HG03139 (cell line): ENCODE results near the gene ERI2.
A peak's percentile ranks its signal among the peaks of the same experiment; 100 is the strongest.
"Not testable (repeated sequence)": the region's sequence is repeated elsewhere in the genome, so short reads cannot be mapped to it uniquely, and the experiment has no call there.

Source experiments
- ATAC-seq: cut with Tn5 transposase; IDR thresholded peaks from one replicate; pipeline ENCODE4 v1.9.1; 2021; ENCODE audit not compliant: unreplicated experiment

The ERI2 gene

DNA sequence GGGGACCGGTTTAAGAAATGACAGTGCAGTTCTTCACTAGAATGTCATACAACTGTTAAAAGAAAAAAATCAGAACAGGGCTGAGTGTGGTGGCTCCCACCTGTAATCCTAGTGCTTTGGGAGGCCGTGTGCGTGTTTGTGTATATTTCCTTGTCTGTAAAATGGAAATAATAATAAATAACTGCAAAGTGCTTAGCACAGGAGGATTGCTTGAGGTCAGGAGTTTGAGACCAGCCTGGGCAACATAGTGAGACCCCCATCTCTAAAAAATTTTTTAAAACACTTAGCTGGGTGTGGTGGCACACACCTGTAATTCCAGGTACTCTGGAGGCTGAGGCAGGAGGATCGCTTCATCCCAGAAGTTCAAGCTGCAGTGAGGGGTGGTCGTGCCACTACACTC is 40.0 kb downstream of the ERI2 start:
- ATAC-seq, result no peak

DNA sequence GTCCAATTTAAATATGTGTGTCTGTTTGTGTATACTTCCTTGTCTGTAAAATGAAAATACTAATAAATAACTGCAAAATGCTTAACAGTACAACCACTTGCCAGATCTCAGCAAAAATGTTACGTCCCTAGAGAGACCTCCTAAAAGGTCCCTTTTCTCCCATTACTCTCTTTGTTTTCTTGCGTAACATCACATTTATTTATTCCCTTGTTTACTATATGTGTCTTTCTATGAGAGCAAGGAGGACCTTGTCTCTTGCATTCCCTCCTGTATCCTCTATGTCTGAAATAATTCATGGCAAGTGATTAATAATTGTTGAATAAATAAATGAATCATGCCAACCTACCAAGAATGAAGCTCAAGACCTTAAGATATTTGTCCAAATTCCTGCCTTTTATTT is 40.5 kb downstream of the ERI2 start:
- ATAC-seq, result no peak

DNA sequence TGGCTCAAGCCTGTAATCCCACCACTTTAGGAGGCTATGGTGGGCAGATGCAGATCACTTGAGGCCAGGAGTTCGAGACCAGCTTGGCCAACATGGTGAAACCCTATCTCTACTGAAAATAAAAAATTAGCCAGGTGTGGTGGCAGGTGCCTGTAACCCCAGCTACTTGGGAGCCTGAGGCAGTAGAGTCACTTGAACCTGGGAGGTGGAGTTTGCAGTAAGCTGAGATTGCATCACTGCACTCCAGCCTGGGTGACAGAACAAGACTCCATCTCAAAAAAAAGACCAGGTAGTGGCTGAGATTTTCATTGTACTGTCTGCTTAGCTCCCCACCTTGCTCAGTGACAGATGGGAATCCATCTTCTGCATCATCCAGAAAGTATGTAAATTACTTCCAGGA is 41.8 kb downstream of the ERI2 start:
- ATAC-seq, result not testable (repeated sequence)

DNA sequence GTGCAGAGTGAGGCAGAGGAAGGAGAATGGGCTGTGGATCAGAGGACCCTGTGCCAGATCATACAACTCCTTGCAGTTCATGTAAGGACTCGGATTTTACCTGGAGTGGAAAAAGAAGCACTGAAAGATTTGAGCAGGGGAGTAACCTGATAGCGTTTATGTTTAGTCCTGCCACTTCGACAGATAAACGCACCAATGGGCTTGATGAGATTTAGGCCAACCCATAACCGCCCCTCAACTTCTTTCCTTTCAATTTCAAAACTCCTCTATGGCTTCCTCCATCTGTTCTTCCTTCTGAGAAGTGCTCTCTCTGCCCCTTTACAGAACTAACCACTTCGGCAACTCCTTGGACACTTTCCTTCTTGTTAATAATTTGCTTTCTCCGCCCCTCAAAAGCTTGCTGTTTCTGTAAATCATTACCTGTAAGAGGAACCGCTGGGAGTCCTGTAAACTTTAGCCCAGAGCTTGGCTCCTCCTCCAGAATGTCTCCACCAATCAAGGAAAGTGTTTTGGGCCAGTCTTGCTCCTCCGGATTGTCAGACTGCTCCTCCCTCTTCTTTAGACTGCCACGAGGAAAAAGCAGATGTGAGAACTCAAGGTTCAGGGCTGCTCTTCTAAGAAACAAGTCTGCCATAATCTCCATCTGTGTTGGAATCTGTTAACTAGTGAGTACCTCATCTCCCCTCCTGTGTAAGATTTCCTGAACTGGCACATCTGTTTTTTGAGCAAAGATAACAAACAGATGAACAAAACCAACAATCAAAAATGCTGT is 42.6 kb downstream of the ERI2 start, which contains the start of gene ACSM3:
Gene ACSM3, plus strand, starts transcription at position 554 of the 772 bp plus-strand sequence. CDS start 6,021 bp downstream, outside the sequence.
- peak; percentile 97 for ATAC-seq

DNA sequence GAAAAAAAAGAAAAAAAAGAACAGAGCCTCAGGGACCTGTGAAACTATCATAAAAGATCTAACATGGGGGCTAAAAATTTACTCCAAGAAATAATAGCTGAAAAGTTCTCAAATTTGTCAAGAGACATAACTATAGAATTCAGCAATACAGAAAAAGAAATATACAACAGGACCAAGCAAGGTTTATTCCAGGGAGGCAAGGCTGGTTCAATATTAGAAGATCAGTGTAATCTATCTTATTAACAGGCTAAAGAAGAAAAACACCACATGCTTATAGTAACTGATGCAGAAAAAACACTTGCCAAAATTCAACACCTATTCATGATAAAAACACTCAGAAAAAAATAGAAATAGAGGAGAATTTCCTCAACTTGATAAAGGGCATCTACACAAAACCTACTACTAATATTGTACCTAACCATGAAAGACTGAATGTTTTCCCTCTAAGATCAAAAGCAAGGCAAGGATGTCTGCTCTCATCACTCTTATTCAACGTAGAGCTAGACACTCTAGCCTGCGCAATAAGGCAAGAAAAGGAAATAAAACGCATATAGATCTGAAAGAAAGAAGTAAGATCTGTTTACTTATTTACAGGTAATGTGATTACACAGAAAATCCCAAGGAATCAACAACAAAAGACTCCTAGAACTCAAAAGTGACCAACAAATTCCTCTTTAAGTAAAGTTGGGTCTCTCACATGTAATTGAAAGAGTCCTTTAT is 43.7 kb downstream of the ERI2 start:
- ATAC-seq, result no peak

DNA sequence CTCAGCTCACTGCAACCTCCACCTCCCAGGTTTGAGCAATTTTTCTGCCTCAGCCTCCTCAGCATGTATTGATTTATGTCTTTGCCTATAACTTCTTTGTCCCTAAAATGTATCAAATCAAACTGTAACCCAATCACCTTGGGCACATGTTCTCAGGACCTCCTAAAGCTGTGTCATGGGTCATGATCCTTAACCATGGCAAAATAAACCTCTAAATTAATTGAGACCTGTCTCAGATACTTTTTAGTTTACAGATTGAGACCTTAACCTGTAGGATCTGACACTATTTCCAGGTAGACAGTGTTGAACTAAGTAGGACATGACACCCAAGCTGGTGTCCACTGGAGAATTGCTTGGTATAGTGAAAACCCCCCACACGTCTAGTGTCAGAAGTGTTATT is 45.1 kb downstream of the ERI2 start:
- ATAC-seq, result no peak

DNA sequence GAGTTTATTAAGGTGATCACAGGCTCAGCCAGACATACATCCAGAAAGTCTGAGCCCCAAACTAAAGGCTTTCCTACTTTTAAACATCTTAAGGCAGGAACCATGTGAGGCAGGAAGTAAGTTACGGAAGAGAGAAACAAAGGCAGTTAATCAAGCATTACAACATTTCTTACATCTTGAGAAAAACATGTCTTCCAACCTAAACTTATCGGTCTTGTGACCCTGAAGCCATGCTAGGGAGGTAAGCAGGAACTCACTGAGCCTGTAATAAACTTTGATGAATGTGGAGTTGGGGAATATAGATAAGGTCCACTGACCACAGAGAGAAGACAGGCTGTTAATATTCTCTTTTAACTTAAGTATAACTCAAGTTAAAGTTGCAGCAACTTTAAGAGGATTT is 45.9 kb downstream of the ERI2 start:
- ATAC-seq, result no peak

DNA sequence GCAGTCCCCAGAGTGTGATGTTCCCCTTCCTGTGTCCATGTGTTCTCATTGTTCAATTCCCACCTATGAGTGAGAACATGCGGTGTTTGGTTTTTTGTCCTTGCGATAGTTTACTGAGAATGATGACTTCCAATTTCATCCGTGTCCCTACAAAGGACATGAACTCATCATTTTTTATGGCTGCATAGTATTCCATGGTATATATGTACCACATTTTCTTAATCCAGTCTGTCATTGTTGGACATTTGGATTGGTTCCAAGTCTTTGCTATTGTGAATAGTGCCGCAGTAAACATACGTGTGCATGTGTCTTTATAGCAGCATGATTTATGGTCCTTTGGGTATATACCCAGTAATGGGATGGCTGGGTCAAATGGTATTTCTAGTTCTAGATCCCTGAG is 50.5 kb downstream of the ERI2 start:
- not testable (repeated sequence) for ATAC-seq

DNA sequence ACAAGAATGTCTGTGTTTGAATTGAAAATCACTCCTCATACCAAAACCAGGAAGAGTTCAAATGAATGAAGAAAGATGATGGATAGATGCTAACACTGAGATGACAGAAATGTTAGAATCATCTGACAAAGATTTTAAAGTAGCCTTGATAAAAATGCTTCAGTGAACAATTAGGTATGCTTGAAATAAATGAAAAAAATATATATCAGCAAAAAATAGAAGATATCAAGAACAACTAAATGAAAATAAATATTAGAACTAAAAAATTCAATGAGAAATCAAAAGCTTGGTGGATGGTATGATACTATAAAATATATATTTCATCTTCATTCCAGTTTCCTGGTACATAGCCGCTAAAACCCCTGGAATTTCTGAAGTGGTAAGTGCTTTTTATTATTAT is 51.0 kb downstream of the ERI2 start:
- ATAC-seq, result no peak

DNA sequence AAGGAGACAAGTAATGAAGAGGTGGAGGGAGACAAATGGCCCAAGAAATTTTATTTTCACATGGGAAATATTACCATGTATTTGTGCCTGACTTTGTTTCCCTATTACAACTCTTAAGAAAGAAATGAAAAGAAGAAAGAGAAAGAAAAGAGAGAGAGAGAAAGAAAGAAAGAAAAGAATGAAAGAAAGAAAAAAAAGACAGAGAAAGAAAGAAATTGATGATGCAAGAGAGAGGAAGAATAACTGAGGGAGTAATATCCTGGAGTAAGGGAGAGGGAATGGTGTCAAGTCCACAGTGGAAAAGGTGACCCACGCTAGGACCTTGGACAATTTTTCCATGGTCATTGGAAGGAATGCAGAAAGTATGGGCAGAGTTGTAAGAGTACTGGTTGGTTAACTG is 52.5 kb downstream of the ERI2 start:
- ATAC-seq, result no peak

DNA sequence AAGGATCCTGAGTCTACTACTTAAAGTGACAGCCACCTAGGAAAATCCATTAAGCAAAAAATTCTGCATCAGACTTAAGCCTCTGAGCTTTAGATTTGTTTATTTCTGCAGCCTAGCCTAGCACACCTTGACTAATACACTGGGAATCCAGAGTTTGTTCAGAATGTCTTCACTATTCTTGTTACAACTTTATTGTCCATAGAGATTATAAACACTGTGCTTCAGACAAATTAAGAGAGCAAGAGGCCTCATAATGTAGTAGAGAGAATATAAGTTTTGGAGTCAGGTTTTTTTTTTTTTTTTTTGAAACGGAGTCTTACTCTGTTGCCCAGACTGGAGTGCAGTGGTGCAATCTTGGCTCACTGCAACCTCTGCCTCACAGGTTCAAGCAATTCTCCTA is 55.7 kb downstream of the ERI2 start:
- ATAC-seq, result no peak

DNA sequence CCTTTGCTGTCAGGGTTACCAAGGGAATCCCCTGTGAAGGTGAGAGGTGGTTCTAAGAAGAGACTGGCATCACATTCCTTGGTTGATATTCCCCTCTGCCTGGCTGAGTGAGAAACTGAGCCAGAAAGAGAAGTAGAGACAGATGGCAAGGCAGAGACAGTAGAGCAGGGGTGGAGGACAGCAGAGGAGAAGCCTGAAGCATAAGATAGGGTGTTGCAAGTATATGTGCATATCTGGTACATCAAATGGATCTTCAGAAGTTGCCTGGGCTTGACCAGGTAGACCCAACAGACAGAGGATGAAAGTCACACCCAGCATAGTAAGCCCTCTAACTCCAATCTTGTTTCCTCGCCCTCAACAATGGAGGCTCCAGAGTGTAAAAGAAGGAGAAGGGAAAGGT is 56.8 kb downstream of the ERI2 start:
- no peak for ATAC-seq

DNA sequence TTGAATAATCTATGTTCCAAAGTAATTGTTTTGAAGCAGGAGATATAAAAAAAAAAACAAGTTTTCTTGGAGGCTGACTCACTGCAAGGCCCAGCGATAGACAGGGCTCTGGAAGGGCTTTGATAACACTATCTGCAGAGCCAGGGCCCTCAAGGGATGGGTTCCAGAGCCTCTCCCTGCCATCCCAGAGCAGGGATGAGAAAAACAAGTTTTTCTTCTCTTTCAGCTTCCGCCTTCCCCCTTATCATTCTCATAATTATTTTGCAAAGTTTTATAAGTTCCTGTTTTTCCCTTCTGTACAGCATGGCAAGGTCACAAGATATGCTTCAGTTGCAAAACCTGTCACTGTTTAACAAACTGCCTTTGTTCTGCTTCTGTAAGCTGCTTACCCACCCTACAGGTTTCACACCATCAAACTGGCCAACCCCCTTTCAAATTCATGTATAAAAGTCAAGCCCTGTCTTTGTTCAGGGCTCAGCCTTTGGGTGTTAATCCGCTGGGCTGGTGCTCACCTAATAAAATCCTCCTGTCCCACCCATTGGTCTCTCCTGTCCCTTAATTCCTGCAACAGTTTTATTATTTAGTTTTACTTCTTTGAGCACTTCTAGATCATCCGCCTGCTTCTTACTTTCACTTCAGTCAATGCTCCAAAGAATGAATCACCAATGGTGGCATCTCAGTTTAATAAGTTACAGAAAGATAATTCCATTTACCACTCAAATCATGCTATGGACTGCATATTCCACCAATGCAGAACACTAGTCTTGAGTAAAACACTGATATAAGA is 59.0 kb downstream of the ERI2 start:
- ATAC-seq, result no peak

DNA sequence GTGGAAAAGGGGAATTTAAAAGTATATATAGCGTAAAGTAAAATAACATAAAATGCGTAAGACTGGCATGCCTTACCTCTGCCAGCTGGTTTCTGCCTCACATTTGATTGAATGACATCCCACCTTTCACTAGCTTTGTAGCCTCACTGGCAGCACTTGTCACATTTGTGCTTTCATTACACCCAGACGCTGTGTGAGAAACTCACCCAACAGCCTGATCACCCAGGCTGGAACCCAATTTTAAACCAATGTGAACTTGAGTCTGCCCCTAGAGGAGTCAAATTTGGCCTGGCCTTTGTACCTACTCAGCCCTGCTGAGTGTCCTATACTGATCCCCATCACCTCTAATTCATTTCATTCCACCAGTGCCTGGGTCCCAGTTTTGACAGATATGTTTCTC is 59.8 kb downstream of the ERI2 start:
- no peak for ATAC-seq
